SK-N-DZ (cell line): Measurements from ENCODE around the gene SNAI1.
"Not testable (repeated sequence)": the region's sequence is repeated elsewhere in the genome, so short reads cannot be mapped to it uniquely, and the experiment has no call there.

ENCODE experiments used
- DNase-seq: peaks from one replicate; pipeline ENCODE4 v3.0.0-alpha.2; 2015; ENCODE audit warnings: low spot score

The SNAI1 gene

DNA sequence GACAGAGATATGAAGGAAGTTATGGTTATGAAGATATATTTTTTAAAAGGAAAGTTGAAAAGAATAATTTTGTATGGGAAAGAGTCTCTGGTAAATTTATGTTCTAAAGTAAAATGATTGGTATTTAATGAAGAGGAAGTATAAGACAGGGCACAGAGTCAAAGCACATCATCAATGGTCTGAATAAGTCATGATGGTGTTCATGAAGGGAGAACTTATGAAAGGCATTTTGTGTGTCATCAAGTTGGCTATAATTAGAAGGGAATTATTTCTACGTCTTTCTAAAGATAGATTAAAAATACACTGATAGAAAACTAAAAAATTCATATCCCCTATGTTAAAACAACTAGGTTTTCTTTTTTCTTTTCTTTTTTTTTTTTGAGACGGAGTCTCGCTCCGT is 21.4 kb upstream of the SNAI1 start:
- no peak for DNase-seq

DNA sequence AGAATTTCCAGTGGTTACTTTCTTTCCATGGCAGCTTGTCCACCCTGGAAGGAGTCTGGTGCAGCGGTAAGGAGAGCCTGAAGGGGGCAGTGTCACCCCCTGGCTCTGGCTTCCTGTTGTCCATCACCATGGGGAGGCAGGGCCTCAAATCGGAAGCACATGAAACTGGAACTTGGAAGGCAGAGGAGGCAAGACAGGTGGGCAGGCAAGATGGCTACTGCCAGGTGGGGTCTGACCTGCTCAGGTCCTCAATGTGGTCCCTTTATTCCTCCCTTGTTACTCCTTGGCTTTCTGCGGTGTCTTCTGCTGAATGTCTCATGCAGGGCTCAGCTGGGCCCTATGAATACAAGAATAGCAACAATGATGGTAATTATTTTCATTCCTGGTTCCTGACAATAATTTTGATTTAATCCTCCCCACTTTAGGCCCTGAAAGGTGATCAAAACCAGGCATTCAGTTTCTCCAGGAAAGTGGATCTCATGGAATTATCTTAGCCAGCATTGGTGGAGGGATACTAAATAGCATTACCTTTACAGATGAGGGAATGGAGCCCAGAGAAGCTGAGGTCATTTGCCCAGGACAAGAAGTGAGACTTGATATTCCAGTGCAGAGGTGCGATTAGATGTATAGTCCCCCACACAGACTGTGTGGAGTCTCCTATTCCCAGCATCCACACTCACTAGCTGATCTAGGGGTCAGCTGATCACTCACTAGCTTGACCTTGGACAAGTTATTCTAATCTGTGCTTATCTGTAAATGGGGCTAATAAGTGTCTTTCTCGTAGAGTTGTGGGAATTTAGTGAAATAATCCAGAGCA is 17.6 kb upstream of the SNAI1 start:
- peak; percentile 61 for DNase-seq

DNA sequence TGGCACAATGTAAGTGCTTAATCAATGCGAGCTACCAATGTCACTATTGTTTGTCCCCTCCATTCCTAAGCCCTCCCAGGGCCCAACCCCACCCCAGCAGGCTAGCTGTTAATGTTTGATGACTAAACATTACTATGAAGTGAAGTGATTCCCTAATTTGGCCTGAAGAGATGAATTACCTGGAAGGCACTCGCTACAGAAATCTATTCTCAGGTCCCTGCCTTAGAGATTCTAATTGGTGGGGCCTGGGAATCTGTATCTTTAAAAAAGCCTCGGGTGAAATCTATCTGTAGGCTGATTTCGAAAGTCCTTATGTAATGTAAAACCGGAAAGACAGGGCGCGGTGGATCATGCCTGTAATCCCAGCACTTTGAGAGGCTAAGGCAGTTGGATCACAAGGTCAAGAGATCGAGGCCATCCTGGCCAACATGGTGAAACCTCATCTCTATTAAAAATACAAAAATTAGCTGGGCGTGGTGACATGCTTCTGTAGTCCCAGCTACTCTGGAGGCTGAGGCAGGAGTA is 16.9 kb upstream of the SNAI1 start:
- no peak for DNase-seq

DNA sequence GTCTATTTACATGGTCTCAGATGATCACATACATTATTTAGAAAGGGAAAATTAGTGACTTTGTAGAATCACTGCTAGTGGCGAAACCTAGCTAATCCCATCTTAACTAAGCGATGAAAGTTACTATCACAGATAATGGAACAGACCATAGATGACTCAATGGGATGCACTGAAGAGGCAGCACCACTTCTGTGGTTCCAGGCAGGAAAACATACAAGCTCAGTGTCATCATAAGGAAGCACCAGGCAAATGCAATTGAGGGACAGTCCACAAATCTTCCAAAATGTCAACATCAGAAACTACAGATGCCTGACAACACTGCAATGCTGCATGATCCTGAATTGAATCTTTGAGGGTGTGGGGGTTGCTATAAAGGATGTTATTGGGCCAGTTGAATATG is 15.9 kb upstream of the SNAI1 start:
- DNase-seq = no peak

DNA sequence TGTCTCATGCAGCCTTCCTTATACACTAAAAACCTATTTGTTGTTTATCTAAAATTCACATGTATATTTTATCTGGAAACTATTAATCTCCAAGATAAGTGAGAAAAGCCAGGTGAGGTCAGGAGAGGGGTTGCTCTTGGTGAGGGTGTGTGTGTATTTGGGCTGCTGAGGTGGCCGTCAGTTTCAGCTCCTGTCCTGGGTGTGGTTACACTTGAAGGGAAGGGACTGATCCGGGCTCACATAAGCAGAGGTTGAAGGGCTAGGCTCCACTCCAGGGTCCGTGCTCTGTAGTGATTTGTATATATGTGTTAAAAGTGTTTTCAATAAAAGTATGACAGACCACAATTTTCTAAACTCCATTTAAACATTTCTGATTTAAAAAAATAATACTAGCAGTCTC is 13.5 kb upstream of the SNAI1 start:
- DNase-seq = no peak

DNA sequence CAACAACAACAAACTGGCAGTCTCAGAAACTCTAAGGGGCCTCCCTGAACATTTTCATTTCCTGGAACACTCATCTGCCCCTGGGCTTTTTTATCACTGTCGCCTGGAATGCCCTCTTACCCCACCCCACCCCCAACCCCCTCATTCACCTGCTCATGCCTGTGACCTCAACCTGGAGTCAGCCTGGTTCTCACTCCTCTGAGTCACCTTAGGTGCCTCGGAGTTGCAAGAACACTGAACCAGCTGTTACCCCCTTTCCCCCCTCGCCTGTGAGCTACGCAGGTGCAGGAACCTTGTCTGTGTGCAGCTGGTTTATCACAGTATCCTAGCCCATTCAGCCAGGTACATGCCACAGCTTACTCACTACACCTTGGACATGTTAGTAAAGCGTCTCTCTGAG is 12.8 kb upstream of the SNAI1 start:
- no peak for DNase-seq

DNA sequence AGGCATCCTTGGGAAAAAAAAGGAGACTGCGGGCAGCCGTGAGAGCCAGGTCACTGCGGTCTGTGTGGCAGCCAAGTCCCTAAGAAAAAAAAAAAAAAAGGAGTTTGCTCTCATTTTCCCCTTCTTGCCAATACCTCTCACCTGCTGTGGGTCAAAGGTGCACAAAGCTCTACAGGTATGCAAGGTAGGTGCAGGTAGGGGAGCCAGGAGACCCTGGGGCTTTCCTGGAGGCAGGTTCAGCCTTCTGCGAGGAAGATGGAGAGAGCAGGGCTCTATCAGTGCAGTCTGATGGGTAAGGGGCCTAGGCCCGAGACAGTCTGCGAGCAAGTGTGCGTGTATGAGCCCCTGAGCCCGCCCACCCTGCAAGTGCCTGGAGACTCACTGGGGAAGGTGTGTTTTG is 12.3 kb upstream of the SNAI1 start:
- no peak for DNase-seq

DNA sequence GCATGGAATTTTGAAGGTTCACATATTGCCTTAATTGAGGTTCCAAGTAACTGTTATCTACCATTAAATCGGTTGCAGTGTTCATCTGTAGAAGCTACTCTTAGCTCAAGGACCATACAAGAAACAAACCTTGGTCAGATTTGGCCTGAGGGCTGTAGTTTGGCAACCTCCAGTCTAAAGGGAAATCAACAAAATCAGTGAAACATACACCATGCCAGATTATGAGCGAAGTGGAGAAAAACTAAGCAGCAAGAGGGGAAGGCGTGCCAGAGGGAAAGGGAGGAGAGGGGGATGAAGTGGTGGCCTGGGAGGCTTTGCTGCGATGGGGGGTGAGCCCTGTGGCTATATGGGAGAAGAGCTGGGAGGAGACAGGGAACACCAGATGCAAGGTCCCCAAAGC is 8.8 kb upstream of the SNAI1 start:
- DNase-seq = no peak

DNA sequence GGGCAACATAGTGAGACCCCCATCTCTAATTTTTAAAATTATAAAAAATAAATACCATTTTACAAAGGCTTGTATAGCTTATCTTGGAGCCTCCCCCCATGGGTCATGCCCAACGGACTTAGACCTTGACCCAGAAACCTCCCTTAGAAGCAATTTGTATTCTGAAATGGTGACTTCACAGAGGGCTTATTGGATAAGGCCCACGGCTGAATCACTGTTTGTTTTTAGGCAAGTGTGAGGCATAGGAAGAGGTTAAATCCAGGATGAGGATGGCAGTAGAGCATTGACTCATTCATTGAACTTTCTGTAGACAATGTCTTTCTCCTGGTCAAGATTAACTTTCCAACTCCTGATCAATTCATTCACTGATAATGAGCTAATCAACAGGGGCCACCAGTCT is 6.2 kb upstream of the SNAI1 start:
- no peak for DNase-seq

DNA sequence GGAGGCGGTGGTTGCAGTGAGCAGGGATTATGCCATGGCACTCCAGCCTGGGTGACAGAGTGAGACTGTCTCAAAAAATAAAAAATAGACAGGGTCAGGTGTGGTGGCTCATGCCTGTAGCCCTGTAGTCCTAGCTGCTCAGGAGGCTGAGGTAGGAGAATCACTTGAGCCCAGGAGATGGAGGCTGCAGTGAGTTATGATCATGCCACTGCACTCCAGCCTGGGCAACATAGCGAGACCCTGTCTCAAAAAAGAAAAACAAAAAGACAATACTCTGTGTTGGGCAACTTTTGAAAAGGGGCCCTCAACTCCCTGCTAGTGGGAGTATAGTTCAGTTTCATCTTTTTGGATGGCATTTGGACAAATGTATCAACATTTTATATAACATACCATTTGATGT is 5.0 kb upstream of the SNAI1 start:
- not testable (repeated sequence) for DNase-seq

DNA sequence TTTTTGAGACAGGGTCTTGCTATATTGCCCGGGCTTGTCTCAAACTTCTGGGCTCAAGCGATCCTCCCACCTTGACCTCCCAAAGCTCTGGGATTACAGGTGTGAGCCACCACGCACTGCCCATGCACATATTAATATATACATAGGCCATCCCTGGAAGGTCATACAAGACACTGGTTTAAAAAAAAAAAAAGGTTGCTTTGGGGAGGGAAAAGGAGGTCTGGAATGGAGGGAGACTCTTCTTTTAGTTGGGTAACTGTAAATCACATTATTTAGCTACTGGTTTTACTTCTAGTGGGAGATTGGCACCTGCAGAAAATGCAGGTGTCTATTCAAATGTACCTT is 4.1 kb upstream of the SNAI1 start:
- no peak for DNase-seq

DNA sequence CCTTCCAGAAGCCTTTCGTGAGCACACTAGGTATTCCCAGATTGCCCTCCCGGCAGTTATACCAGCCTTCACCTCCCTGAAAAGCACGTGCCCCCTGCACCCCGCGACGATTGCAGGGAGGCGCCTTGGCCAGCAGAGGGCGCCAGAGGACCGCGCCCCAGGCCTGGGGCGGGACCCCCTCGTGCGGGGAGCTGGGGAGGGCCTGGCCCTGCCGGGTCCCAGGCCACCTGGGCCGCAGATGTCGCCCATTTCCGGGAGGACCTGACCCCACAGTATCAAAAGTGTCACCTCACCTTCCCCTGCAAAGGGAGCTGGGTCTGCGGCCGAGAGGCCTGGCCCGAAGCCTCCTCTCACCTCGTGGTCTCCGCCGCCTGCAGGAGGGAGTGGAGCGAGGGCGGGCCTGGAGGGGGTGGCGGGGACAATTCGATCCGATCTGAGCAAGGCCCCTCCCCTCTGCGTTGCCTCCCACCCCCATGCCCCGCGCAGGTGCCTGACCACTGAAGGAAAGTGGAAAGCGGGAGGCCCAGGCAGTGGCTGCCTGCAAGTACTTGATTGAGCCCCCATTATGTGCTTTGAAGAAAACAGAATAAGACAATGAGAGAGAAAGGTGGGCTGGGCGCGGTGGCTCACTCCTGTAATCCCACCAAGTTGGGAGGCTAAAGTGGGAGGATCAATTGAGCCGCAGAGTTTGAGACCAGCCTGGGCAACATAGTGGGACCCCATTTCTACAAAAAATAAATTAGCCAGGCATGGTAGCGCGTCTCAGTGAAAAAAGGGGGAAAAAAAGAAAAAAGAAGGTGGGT is 3.5 kb upstream of the SNAI1 start:
- peak; percentile 81 for DNase-seq

DNA sequence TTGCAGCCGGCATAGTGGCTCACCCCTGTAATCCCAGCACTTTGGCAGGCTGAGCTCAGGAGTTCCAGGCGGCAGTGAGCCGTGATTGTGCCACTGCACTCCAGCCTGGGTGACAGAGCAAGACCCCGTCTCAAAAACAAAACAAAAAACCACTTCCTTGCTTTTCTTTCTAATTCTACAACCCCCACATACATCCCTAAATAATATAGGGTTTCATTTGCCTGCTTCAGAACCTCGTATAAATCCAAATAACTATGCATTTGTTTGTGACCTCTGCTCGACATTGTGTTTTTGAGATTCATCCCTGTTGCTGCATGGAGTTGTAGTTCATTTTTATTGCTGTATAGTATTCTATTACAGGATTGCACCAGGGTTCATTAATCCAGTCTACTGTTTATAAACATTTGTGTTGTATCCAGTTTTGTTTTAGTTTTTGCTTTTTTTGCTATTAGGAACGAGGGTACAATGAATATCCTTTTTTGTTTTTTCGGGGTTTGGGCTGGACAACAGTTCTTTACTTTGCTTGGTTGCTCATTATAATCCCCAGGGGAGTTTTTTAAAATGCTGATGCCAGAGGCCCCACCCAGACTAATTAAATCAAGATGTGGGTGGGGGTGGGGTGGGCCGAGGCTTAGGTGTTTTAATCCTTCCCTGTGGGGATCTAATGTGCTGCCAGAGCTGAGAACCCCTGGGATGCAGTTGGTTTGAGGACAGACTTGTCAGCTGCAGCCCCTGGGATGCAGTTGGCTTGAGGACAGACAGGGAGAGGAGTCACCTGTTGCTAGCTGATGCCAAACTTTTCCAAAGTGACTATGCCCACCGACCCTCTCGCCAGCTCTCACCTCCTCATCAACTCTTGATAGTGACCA is 2.4 kb upstream of the SNAI1 start:
- DNase-seq = no peak

DNA sequence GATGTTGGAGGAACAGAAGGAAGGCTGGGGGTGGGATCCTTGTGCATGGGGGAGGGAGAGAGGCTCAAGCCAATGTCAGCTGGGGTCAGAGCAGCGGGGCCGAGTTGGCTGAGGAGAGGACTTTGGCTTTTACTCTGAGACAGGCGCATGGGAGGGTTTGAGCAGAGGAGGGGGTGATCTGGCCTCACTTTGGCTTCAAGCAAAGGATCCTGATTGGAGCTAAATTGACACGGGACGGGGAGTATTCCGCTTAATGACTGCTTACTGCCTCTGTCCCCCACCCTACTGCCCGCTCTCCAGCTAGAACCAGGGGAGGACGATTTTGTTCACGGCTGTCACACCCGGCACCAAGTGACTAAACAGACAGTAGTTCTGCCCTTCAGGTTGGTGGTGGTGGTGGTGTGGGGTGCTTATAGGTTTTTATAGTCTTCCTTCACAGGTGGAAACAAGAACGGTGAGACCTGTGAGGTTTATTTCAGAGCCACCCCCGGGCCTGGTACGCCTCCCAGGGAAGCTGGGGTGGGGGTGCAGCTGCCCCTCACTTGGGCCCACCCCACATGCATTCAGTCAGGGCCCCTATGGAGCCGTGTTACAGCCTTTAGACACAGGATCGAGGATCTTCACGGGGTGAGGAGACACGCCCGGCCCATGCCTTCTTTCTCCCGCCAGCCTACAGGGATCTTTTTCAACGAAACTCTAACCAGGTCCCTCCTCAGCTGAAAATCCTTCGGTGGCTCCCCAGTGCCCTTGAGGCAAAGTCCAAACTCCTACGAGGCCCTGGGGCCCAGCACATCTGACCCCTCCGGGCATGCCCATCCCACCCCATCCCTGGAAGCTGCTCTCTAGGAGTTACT is 1.3 kb upstream of the SNAI1 start:
- no peak for DNase-seq

DNA sequence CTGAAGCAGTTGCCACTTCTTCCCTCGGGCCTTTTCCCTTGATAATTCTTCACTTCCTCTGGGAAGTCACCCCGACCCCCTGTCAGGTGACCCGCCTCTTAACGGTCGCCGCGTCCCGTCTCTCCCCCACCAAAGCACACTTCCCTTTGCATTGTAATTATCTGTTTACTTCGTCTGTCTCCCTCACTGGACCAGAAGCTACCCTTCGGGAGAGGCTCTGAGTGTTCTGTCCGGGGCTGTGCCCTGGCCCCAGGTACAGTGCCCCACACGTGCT is 771 bp upstream of the SNAI1 start:
- no peak for DNase-seq

DNA sequence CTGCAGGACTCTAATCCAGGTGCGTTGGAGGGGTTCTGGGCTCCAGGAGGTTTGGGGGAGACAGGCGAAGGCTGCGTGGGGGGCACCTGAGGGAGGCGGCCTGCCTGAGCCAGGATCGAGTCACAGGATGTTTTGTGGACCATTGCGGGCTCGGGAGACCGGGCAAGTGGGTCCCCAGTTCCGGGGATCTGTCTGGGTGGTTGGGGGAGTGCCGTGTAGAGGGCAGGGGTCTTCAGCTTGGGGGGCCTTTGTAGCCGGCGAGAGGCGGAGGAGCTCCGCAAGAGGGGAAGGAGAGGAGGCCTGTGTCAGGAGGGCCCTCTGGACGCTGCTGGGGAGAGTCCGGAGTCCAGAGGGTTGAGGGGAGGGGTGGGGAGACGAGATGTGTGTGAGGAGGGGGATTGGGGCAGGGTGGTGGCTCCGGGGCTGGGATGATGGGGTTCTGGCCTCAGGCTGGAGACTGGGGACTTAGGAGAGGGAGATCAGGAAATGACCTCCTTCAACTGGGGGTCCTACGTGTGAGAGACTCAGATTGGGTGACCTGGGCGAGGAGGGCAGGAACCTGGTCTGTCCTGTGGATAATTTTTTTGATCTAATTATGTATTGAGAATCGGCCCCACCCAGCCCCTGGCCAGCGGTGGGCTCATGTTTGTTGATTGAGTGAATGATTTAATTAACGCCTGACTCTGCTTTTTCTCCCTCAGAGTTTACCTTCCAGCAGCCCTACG is 505 bp downstream of the SNAI1 start:
- DNase-seq = no peak

DNA sequence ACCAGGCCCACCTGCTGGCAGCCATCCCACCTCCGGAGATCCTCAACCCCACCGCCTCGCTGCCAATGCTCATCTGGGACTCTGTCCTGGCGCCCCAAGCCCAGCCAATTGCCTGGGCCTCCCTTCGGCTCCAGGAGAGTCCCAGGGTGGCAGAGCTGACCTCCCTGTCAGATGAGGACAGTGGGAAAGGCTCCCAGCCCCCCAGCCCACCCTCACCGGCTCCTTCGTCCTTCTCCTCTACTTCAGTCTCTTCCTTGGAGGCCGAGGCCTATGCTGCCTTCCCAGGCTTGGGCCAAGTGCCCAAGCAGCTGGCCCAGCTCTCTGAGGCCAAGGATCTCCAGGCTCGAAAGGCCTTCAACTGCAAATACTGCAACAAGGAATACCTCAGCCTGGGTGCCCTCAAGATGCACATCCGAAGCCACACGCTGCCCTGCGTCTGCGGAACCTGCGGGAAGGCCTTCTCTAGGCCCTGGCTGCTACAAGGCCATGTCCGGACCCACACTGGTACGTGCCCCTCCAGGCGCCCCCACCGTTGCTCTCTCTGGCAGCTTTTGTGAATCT is 1.1 kb downstream of the SNAI1 start:
- no peak for DNase-seq

DNA sequence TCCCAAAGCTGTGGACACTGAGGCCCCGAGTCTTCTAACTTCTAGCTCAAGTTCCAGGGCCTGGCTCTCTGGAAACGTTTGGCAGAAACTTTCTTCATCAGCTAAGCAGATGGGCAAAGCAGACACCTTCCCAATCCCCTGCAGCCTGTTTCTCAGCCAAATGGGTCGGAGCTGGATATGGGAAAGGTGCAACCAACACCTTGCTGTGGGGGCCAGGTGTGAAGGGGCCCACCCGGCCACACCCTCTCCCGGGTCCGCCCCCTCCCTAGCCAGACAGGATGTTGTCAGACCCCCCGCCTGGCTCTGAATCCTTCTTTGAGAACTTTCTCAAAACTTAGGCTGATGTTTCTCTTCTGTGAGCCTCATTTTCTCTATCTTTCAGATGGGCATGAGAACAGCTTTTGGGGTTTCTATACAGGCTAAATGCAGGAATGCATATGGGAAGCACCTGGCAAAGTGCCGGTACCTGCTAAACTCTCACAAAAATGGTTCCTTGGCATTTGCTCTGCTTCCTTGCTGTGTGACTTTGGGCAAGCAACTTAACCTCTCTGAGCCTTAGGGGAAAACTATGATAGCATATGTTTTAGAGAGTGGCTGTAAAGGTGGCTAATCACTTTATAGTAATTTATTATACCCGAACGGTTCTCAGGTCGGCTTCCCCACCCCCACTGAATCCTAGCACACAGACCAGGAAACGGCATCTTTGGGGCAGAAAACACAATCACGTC is 1.8 kb downstream of the SNAI1 start:
- DNase-seq = no peak

DNA sequence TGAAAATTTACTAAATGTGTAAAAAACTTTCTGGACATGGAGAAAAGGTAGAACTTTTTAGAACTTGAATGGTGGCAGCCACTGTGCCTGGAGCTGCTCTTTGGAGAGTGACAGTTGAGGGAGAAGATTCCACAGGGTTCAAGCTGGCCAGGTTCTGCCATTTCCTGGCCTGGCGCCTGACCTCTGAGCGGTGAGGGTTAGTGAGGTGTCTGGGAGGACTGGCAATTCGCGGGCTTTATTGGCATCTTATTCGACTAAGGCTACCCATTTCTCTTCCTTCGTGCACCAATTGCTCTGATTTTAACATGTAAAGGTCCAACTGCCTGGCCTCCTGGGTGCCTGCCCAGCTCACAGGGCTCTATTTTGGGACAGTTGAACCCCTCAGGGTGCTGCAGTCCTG is 2.4 kb downstream of the SNAI1 start:
- DNase-seq = no peak

DNA sequence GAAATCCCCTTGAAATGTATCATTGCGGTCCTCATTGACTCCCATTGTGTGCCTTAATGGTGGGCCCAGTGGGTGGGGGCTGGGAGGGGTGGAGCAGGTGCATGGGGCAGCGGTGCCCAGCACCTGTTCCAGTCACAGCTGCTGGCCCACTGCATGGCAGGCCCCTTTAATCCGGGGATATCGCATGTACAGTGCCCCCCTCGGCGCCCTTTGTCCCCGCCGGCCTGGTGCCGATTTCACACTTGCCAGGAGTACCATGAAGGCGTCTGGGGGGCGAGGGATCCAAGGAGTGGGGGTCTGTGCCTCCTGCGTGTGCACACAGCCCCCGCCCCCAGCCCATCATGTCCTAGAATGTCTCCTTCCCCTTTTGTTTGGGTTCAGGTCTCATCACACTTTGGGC is 2.8 kb downstream of the SNAI1 start:
- no peak for DNase-seq
